Hypothalamus (tissue), 51 donors: ENCODE results near the gene PELI2.

ENCODE experiments used
- DNase-seq, 51 donors: peaks; one replicate each; lab custom pipeline; 2025; lab: John Stamatoyannopoulos, UW

PELI2 gene

GRCh38 chr14:56289155-56289554, 170.9 kb downstream of the PELI2 start:
- DNase-seq = no peak

DNA sequence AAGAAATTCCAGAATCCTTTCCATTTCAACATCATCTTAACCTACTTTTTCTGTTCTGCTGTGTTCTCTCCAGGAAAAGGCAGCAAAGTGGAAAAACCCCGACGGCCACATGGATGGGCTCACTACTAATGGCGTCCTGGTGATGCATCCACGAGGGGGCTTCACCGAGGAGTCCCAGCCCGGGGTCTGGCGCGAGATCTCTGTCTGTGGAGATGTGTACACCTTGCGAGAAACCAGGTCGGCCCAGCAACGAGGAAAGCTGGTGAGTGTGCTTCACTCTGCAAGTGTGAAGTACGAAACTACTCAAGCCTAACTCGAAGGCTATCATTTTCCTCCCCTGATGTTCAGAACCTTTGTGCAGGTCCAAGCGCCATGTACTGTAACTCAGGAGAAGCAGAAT, 172.0 kb downstream of the PELI2 start:
- DNase-seq = no peak

DNA sequence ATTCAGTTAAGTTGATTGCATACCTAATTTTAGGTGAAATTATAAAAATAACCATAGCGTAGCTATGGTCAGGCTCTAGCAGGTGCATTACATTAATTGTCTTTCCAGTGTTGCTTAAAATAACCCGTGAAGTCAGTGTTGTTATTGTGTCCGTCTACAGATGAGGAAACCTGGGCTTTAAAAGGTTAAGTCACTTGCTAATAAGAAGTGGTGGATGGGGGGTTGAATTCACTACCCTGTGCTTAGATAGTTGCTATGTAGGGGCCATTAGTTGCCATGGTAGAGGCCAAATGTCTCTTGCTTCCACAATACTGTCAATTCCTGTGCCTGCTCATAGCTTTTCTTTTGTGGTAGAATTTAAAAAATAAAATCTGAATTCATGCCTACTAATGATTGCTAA, 174.8 kb downstream of the PELI2 start:
- no peak for DNase-seq

DNA sequence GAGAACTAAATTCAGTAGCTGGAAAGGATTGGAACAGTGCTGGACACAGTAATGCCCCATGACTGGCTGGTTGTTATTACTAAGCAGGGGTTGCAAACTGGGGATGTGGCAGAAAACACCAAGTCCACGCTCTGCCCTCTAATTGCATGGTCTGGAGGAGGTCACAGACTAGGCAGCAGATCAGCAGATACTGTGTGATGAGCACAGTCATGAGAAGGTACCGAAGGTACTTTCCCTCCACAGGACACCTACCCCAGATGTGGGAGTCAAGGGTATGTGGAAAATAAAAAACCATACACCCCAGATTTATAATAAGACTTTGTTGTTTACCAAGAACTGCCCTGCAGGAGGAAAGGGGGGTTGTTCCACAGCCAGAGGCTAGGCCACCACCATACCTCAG, 175.3 kb downstream of the PELI2 start:
- no peak for DNase-seq

DNA sequence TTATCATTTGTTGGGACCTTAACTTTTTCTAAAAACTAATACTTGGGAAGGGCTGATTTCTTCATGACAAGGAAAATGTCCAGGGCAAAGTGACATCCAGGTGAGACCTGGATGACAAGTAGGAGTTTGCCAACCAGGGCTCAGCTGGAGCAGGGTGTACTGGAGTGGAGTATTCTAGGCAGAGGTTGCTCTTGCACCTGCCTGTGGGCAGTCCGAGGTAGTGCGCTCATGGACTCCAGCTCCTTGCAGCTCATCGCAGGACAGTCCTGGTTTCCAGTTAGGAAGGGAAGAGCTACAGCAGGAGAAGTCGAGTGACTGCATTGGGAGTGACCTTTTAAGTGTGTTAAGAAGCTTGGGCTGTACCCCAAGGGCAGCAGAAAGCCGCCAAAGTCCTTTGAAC, 175.9 kb downstream of the PELI2 start:
- DNase-seq = no peak

- DNase-seq = no peak
Observed at GRCh38 chr14:56295743-56296142, 177.5 kb downstream of the PELI2 start.

DNA sequence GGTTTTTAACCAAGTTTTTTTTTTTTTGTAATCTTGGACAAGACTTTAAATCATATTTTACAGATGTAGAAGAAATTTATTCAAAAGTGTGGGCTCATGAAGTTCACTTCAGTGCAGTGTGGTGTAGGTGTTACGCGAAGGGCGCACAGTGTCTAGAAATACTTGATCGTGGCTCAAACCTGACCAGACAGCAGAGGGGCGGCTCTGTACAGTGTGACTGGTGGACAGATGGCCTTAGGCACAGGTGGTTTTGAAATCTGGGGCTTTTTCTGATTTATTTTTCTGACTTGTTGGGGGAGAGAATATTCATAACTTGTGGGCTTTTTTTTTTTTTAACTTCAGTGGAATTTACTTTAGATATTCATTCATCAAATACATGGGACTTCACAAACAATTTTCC, 179.2 kb downstream of the PELI2 start:
- DNase-seq = no peak

GRCh38 chr14:56299306-56299984, 181.2 kb downstream of the PELI2 start:
- no peak for DNase-seq

DNA sequence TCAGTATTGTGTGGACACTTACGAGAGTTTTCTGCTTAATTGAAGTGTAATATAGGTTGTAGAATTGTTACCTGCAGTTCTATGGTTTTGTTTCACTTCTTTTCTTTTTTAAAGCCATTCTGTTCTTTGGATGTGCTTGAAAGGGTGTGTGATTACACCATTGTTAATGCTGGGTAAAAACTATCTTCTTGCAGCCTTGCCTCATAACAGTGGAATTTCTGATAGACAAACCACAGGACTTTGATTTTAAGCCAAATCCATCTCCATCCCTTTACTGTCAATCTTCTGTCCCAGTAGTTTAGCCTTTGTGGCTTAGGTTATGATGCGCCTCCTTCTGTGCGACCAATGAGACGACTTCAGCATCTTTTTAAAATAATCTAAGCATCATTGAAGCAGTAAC, 182.3 kb downstream of the PELI2 start:
- DNase-seq = no peak

GRCh38 chr14:56304456-56304855, 186.2 kb downstream of the PELI2 start:
- DNase-seq = no peak

GRCh38 chr14:56309198-56309597, 191.0 kb downstream of the PELI2 start:
- DNase-seq = no peak

- no peak for DNase-seq
Observed at GRCh38 chr14:56310643-56311042, 192.4 kb downstream of the PELI2 start.

GRCh38 chr14:56313789-56314188, 195.6 kb downstream of the PELI2 start:
- no peak for DNase-seq

- no peak for DNase-seq
Observed at GRCh38 chr14:56318393-56319115, 200.3 kb downstream of the PELI2 start.

GRCh38 chr14:56321861-56322260, 203.7 kb downstream of the PELI2 start:
- no peak for DNase-seq

GRCh38 chr14:56322531-56322930, 204.3 kb downstream of the PELI2 start:
- no peak for DNase-seq

- DNase-seq = no peak
Observed at GRCh38 chr14:56324454-56324853, 206.2 kb downstream of the PELI2 start.

DNA sequence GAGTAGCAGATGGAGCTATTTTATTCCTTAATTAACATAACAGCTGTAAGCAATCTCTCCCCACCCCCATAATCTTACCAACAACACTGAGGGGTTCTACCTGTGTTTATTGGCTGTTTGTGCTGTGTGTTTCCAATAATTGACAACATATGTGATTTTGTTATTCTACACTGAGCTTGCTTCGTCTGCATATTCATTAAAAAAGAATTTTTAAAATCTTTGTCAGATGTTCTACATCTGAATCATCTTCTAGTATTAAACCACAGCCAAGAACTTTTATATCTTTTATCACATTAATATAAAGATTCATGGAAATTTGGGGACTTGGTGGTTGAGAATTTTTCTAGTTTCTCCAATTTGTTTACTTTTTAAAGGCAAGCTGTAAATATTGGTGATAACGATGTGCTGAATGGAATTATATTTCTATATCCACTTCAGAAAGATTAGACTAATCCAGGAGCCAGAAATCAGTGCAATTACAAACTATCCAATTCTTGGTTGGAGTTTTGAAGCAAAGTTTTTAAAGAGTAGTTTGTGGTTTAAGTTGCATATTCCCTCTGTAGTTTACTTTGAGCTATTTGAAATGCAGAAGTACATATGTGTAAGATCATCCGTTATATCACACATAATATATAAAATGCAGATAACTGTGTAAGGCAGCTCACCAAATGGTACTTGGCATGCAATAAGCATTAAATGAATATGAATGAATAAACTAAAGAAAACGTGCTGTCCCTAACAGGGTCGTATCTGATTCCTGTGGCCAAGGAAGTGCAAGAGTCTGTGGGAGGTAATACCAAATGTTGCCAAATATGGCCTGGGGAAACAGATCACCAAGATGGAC, 206.9 kb downstream of the PELI2 start:
- no peak for DNase-seq

DNA sequence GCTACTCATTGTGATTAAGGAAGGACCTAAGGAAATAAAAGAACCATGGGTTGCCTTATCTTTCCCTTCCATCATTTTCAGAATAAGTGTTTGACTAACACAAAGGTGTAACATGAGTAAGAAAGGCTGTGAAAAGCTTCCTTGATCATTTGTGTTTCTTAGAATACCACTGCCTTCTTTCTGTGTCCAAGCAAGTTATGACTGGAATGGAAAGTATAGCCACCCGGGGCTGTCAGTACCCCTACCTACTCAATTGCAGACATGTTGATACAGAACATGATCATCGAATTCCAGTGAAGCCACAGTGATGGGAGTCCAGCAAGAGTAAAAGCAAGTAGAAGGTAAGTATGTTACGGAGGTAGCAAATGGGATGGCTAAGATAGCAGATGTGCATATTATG, 209.8 kb downstream of the PELI2 start:
- no peak for DNase-seq

- no peak for DNase-seq
Observed at GRCh38 chr14:56331592-56332216, 213.5 kb downstream of the PELI2 start.
